IPS-11a (cell line): ENCODE data around the gene IGBP1.
"Not testable (repeated sequence)": the region's sequence is repeated elsewhere in the genome, so short reads cannot be mapped to it uniquely, and the experiment has no call there.

Experiments used
- H3K4me3 ChIP-seq: one replicate; pipeline ENCODE4 v1.5.1; 2013; ENCODE audit warnings: low read depth, low read length, control low read depth

IGBP1 gene

DNA sequence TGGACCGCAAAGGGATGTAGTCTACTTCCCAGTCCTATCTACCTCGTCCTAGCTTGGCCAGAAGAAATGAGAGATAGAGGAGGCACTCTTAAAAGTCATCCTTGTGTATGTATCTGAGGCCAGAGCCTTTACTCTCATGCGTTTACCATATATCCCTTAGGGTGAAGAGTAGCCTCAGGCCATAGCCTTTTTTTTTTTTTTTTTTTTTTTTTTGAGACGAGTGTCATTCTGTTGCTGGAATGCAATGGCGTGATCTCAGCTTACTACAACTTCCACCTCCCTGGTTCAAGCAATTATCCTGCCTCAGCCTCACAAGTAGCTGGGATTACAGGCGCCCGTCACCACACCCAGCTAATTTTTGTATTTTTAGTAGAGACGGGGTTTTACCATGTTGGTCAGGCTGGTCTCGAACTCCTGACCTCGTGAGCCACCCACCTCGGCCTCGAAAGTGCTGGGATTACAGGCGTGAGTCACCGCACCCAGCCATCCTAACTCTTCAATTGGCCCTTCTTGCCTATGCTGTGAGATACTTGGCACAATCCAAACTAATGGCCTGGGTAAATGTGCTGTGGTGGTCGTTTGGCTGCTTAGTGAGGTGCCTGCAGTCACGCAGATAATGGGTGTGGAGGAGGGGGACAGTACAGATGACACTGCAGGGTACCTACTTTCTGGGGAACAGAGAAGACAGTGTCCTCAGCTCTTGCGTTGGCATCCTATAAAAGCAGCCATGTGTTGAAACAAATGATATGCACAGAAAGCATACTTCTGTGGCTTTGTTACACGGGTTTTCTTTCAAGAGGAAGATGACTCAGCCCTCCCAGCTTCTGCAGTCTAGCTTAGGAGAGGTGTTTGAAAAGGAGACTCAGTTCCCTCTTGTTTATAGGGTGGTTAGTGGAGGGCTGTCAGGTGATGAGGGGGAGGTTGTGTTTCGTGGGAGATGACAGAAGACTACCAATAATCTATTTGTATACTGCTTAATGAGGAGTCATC, 33.6 kb downstream of the IGBP1 start:
- H3K4me3 ChIP-seq: no peak overlapping the region

DNA sequence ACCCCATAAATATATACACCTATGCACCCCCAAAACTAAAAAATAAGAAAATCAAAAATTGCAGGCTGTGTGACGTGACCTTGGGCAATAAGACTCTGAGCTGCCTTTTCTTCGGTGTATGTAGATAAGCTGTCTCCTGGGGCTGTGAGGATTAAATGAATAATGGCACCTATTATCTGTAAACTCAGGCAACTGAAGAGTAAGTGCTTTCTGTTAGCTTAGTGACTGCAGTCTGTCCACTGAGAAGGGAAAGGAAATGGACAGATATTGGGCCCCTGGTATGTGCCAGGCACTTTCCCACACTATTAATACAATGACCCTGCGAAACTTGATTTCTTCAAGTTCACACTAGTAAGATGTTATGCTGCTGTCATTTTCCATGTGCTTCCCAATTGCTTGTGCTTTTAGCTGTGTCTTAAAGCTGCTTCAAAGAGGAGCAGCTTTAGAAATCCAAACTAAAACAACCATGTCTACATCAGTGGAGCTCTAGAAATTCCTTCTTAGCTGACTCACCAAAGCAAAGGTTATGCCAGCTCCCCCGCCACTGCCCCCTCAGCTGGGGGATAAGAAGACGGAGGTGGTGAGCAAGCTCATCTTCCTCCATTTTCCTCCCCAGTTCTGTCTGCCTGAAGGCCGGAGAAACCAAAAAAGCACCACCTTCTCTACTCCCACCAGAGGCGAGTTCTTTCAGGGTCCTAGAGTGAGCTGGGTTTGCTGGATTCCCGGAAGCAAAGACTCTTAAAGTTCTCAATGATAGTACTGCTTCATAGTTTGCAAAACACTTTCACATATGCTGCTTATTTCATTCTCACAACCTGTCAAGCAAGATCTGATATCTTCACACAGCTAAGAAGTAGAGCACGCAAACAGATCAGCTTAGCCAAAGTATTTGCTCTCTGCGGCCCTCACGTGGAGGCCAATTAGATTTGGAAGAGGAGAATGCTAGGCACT, 35.3 kb downstream of the IGBP1 start:
- H3K4me3 ChIP-seq: no peak overlapping the region

GRCh38 chrX:70169281-70169680, 36.0 kb downstream of the IGBP1 start:
- no peak overlapping the region for H3K4me3 ChIP-seq

DNA sequence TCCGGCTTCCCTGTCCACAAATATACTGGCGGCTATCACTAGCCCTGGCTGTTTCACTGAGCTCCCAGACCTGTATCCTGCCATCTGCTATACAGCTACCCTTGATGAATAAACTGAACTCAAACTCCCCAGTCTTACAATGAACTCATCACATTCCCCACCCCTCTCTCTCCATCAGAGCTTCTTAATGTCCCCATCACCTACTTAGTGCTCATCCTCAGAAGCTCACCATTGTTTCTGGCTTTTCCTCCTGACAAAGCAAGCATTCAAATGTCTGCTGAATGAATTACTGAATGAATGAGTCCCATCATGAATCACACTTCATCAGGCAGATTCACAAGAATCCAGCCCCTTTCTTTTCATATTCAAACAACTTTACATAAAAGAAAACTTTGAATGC, 38.4 kb downstream of the IGBP1 start:
- H3K4me3 ChIP-seq: no peak overlapping the region

DNA sequence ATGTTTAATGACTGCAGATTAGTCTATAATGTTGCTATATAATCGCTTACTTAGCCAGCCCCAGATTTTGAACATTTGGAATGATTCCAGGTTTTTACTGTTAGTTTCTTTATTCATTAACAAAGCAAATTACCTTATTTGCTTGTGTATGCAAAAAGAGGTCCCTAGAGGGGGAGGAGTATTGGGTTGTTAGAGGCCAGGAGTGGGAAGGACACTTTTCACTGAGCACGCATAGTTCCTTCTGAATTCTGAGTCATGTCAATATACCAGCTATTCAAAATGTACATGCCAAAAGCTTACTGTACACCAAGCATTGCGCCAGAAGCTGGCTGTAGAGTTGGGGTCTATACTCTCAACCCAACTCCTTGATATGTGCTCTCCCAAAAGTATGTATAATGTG, 39.0 kb downstream of the IGBP1 start:
- H3K4me3 ChIP-seq: no peak overlapping the region

- no peak overlapping the region for H3K4me3 ChIP-seq
These were observed 39.7 kb downstream of the IGBP1 start for GRCh38 chrX:70172964-70173363.

DNA sequence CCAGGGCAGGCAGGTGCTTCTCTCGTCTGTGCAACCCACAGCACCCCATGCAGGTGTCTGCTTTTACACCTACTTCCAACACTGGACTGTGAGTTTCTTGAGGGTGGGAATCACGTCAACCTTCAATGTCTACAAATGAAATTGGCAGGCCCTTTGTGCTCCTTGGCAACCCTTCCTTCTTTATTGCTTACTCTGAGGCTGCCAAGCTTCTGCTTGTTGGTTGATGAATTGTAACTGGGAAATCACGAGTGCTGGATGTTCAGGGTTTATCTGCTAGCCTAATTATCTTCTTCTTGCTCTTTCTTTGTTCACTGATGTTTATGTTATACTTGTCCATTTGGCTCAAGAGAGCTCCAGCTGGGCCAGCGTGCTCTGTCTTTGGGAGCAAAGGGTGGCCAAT, 41.5 kb downstream of the IGBP1 start:
- no peak overlapping the region for H3K4me3 ChIP-seq

GRCh38 chrX:70175338-70175737, 42.1 kb downstream of the IGBP1 start:
- no peak overlapping the region for H3K4me3 ChIP-seq

DNA sequence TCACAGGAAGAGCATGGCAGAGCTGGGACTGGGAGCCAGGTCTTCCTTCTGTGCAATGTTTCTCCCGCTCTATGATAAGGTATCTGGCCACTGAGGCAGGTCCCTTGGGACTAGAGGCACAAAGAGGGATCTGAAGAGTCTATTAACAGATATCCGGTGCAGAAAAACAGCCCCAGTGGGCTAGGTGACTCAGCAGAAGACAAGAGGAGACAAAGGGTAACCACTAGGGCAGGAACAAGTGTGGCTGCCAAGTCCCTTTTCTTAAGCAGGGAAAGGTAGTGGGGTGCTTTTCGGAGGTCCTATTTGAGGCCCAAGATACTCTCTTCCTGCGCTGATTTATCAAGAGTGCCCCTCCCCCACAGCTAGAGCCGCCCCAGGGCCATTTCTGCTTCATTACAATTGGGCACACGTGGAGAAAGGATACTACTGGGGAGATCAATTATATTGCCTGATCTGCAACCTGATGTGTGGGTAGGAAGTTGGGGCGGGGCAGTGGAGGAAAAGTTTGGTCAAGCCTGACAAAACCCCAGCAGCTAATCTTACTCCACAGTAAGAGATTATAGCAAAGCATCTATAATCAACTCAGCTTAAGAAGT, 43.8 kb downstream of the IGBP1 start, which contains the start of gene DGAT2L6:
Gene DGAT2L6 (plus strand): TSS at position 546 of the 596 bp plus-strand sequence. CDS start 100 bp downstream, outside the sequence.
- no peak within 1 kb of the TSS for H3K4me3 ChIP-seq

- H3K4me3 ChIP-seq: no peak overlapping the region
These were observed 49.8 kb downstream of the IGBP1 start for GRCh38 chrX:70183091-70183490.

DNA sequence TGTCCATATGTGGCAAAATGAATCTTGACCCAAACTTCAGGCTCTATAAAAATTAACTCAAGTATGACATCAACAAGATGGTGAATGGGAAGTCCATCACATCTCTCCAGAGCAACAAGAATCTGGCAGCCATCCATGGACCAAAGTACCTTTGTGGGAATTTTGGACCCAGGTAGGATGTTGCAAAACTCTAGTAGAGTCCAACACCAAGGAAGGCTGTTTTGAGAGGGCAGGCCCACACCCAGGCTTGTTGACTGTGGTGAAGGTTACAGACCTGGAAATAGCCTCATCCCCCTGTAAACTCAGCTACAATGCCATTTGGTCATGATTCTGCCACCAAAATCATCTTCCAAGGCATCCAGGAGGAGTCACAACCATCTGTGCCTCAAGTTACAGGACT, 57.0 kb downstream of the IGBP1 start:
- H3K4me3 ChIP-seq: no peak overlapping the region

DNA sequence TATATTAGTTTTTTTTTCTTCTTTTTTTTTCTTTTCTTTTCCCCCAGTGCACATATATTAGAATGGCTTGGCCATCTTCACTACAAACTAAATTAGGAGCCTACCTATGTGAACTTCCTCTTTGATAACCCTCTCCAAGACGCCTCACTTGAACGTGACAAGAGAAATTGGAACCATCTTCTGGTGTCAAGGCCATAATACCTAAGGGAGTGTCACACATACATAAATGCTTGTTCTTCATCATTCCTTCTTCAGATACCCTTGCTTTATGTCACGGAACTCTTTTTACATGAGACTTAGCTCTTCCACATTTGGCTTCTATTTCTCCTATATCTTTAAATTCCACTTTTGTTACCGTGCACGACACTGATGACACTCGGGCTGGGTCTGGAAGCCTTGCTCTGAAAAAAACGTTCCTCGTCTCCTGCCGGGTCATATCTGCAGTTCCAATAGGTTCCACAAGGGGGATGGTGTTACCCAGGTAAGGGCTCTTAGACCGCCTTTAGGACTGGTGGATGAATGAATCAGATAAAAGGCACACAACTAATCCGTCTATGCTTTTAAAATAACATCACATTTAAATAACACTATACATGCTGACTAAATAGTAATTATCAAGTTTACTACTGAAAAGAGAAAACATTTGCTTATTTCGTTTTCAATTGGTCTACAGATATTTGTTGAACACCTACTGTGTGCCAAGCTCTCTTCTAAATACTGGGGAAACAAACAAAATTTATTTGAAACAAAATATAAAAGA, 63.9 kb downstream of the IGBP1 start:
- no peak overlapping the region for H3K4me3 ChIP-seq

DNA sequence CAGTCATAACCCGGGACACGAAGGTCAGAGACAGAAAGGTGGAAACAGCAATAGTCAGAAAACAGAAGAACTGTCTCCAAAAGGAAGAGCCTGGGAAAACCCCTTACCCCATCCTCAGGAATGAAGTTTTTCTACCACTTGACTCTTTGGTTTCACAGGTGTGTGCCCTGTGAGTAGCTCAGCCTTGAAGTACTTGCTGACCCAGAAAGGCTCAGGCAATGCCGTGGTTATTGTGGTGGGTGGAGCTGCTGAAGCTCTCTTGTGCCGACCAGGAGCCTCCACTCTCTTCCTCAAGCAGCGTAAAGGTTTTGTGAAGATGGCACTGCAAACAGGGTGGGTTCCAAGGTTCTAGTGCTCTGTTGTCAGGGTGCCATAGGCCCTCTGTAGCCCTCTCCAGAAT, 68.5 kb downstream of the IGBP1 start:
- no peak overlapping the region for H3K4me3 ChIP-seq

DNA sequence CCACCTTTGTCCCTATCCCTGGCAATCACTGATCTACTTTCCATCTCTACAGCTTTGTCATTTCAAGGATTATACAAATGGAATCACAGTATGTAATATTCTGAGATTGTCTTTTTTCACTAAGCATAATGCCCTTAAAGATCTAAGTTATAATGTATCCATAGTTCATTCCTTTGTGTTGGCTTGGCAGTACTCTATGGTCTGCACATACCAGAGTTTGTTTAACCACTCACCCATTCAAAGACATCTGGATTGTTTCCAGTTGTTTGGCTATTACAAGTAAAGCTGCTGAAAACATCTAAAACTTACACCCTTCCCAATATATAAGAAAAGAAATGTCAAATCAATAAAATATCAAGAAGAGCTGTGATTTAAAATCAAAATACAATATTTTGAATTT, 75.2 kb downstream of the IGBP1 start:
- no peak overlapping the region for H3K4me3 ChIP-seq

GRCh38 chrX:70209570-70209969, 76.3 kb downstream of the IGBP1 start:
- H3K4me3 ChIP-seq: not testable (repeated sequence)
